ENCODE measurements around the gene XPO5.
"Not testable (repeated sequence)": the region's sequence is repeated elsewhere in the genome, so short reads cannot be mapped to it uniquely, and the experiment has no call there.

Gene XPO5

GRCh38 chr6:43502666-43503065 lies 73.2 kb downstream of the XPO5 start:
- in situ Hi-C loops (cut with HindIII; ENCODE audit: low sequenced_read_pairs): loop anchor here (10.0 kb wide), 1 partner anchor 58 kb away; no protein-coding TSS in a partner anchor

DNA sequence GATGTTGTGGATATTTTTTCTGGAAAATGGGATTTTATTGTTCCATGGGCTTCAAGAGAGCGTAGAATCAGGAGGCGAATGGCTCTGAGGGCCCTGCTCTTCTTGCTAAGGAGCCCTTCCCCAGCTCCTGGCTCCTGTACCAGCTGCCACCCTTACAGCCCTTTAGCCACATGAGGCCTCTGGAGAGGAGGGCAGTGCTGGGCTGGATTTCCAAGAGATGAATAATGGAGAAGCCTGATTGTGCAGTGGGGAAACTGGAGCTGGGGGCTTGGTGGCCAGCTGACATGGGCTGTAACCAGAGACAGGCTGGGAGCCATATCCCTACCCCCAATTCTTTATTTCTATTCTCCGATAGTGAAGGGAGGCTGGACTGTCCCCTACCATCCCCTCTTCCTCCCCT lies 74.9 kb downstream of the XPO5 start:
- in situ Hi-C loops (cut with HindIII; ENCODE audit: low sequenced_read_pairs): loop anchor here (10.0 kb wide), 1 partner anchor 56 kb away; no protein-coding TSS in a partner anchor

DNA sequence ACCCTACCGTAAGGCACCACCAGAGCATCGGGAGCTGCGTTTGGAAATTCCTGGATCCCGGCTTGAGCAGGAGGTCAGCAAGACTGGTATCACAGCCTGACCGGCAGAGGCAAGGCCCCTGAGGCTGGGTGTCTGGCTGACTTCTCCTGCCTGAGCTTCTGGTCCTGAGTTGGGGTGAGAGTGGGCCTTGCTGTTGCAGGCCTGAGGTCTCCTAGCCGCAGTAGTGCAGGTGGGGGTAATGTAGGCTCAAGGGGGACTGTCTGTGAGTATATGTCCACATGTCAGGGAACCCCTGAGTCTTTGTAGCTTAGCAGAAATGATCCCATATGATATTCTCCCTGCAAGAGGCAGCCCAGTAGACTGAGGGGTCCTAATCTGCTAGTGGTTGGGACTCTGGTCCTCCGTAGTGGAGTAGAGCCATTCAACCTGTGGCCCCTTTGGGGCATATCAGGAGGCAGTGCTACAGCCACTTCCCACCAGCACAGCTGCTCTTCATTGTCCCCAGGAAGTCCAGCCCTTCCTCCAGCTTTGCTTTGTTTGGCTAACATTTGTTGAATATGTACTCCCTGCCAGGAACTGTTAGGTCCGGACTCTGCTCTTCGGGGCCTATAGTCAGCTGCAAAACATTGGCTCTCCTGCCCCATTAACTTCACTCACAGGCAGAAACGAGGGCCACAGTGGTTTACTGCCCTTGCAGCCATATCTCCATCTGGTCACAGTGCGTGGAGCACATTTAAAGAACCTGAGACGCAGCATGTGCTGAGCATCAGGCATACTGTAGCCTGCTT lies 76.6 kb downstream of the XPO5 start:
- in situ Hi-C loops (cut with HindIII; ENCODE audit: low sequenced_read_pairs): no loop called here

DNA sequence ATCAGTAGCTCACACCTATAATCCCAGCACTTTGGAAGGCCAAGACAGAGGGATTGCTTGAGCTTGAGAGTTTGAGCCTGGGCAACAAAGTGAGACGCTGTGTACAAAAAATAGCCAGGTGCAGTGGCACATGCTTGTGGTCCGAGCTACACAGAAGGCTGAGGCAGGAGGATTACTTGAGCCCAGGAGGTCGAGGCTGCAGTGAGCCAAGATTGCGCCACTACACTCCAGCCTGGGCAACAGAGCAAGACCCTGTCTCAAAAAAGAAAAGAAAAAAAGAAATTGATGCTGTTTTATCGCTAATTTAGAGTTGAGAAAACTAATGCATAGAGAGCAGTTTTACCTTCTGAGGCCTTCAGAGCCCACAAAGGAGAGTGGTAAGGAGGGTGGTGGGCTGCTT lies 77.5 kb downstream of the XPO5 start:
- in situ Hi-C loops (cut with HindIII; ENCODE audit: low sequenced_read_pairs): not testable (repeated sequence)

GRCh38 chr6:43497689-43498088 lies 78.1 kb downstream of the XPO5 start:
- in situ Hi-C loops (cut with HindIII; ENCODE audit: low sequenced_read_pairs): no loop called here

DNA sequence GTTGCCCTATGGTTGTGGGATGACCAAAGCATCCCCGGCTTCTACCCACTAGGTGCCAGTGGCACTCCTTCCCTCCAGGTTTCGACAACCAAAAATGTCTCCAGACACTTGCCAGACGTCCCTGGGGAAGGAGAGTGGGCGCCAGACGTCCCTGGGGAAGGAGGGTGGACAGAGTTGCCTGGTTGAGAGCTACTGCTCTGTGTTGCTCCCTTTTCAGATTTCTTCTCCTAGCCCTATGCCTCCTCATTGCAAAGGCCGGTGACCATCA lies 78.8 kb downstream of the XPO5 start:
- in situ Hi-C loops (cut with HindIII; ENCODE audit: low sequenced_read_pairs): no loop called here

GRCh38 chr6:43496370-43497128 lies 79.3 kb downstream of the XPO5 start:
- in situ Hi-C loops (cut with HindIII; ENCODE audit: low sequenced_read_pairs): no loop called here

- in situ Hi-C loops (cut with HindIII; ENCODE audit: low sequenced_read_pairs): no loop called here
Observed at GRCh38 chr6:43495409-43495941, 80.4 kb downstream of the XPO5 start.

DNA sequence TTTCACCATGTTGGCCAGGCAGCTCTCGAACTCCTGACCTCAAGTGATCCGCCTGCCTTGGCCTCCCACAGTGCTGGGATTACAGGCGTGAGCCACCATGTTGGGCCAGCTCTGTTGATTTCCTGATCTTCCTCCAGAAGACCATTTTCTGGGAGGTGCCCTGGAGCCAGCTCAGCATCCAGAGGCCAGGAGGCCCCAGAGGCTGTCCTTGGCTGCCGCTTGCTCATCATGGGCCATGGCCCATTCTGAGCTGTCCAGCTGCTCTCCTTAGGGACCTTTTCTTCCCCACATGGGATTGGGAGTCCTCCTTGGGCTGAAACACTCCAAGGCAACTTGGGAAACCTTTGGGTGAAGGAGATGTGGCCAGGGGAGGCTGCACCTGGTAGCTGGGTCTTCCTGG lies 81.1 kb downstream of the XPO5 start:
- in situ Hi-C loops (cut with HindIII; ENCODE audit: low sequenced_read_pairs): no loop called here

DNA sequence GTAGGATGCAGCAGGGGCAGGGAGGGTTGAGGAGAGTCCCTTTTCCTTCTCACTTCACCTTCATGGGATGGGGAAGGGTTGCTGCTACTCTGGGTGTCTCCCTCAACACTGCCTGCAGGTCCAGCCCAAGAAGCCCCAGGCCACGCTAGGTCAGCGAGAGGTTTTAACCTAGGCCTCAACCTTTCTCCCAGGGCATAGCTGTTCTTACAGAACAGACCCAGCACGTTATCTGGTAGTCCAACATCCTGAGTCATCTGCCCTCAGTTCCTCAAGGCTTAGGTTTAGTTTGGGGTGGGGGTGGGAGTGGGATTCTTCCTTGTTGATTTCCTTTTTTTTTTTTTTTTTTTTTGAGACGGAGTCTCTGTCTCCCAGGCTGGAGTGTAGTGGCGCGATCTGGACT lies 81.5 kb downstream of the XPO5 start:
- in situ Hi-C loops (cut with HindIII; ENCODE audit: low sequenced_read_pairs): no loop called here

DNA sequence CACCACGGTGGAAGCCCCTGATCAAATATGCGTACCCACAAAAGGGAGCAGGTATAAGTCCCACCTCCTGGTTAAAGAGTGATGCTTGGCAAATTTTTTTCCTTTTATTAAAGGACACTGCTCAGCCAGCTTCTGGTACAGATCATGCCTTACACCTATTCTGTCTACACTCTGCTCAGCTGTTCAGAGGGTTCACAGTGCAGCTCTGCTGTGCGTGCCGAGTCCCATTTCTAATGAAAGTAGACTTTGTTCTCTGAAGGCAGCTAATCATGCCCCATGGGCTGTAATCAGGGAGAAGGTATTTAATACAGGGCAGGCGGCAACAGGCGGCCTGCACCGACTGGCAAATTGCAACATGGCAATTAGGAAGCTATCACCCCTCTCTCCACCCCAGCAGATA lies 82.0 kb downstream of the XPO5 start:
- in situ Hi-C loops (cut with HindIII; ENCODE audit: low sequenced_read_pairs): no loop called here

GRCh38 chr6:43493230-43493629 lies 82.6 kb downstream of the XPO5 start:
- in situ Hi-C loops (cut with HindIII; ENCODE audit: low sequenced_read_pairs): no loop called here

- in situ Hi-C loops (cut with HindIII; ENCODE audit: low sequenced_read_pairs): no loop called here
Observed at GRCh38 chr6:43492673-43493072, 83.2 kb downstream of the XPO5 start.

DNA sequence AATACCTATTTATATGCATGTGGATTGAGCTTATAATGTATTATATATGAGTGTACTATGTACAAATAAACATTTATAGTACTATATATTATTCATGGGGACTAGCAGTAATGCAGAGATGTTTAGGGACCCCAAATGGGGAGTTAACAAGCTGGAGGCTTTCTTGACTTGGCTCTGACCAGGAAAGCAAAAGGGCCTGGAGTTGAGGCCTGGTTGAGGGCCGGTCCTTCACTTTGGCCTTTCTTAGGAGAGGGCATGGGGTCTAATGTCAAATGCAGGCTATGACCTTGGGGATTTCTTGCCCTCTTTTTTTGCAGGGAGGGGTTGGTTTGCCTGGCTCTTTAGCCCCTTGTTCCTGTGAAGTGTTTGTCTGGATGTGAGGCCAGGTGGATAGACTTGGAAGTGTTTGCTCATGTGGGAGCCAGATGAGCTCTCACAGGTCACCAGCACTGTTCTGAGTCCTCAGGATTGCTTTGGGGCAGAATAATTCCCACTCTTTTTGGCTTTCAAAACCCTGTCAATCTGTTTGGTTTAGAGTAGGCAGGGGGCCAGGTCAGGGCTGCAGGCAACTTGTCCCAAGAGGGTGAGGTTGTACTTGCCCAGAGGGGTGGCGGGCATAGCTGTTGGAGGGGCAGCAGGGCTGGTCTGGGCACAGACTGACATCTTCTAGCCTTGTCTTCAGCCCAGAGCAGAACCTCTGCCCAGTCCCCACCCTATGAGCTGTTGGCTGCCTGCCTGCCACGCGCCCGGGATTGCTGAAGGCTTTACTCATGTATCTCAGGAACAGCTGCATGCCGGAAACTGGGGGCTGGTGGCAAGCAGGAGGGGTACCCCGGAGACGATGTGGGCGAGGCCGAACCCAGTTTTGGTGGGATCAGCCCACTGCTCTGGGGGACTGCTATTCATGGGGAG lies 83.8 kb downstream of the XPO5 start:
- in situ Hi-C loops (cut with HindIII; ENCODE audit: low sequenced_read_pairs): no loop called here

DNA sequence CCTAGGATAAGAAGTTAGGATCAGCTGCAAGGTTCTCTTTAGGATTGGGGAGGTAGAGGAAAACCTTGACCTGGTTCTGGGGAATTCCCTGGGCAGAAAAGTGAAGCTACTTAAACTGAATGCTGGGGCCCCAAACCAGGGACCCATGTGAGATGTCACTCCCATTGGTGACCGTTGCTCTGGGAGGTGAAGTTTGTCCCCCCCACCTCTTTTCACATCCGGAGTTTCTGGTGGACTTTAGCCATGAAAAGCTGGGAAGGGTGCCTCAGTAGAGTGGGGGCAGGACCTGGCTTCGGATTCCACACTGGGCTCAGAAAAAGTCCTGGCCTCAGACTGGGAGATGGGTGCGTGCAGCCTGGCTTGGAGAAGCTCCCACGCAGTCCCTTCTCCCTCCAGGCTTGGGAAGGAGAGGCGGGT lies 85.3 kb downstream of the XPO5 start:
- in situ Hi-C loops (cut with HindIII; ENCODE audit: low sequenced_read_pairs): no loop called here

GRCh38 chr6:43489277-43490072 lies 86.4 kb downstream of the XPO5 start:
- in situ Hi-C loops (cut with HindIII; ENCODE audit: low sequenced_read_pairs): no loop called here

- in situ Hi-C loops (cut with HindIII; ENCODE audit: low sequenced_read_pairs): no loop called here
Observed at GRCh38 chr6:43488667-43489276, 87.1 kb downstream of the XPO5 start.

DNA sequence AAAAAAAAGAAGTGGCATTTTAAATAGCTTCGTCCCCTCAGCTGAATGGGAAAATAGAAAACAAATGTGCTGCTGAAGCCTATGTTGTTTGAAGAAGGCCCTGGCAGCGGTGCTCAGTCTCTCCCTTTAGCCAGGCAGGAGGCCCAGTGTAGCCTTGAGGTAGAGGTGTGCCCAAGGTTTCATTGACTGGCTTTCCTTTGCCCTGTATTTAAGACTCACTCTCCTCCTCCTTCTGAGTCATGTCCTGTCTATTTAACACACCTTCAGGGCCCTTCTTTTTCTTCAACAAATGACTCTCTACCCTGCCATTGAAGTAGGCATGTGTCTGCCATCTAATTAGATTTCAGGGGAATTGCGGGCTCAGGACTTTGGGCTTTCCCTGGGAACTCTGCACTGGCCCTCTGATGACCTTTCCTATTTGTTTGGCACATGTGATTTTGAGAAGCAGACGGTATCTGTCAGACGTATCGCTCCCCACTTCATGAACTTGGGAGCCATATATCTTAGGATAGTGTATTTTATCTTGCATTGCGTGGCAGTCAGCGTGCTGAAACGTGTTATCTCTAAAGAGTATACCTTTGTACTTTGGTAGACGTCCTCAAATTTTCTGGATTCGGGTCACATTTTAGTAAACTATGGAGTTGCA lies 94.1 kb downstream of the XPO5 start:
- in situ Hi-C loops (cut with HindIII; ENCODE audit: low sequenced_read_pairs): no loop called here

- in situ Hi-C loops (cut with HindIII; ENCODE audit: low sequenced_read_pairs): no loop called here
Observed at GRCh38 chr6:43481075-43481474, 94.8 kb downstream of the XPO5 start.

DNA sequence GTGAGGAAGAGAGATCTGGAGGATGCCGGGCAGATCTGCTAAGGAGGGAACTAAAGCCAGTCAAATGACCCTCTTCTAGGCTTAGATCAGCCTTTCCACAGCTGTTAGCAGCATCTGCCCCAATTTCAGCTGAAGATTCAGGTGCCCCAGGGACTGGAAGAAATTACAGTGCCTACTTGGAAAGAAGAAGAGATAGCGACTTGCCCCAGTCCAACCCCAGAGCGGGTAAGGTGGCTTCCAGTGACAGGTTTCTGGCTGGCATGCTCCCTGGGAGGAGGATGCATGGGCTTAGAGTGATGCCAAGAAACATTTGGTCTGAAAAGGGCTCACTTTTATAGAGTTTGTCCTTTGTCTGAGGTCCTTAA lies 97.8 kb downstream of the XPO5 start:
- in situ Hi-C loops (cut with HindIII; ENCODE audit: low sequenced_read_pairs): no loop called here
